K562 (cell line): ENCODE measurements around the gene RRP9. TPM values are rescaled to one million over a fixed set of nuclear protein-coding genes. Genes with fewer than 3 reads are reported as not detected.

ENCODE experiments used
- ATAC-seq: fragments of 200-7000 bp; cut with Tn5 transposase; 3 replicates; pipeline ENCODE4 v1.9.1; 2020; ENCODE audit warnings: moderate library complexity
- BruUV-seq: library from RNA; stranded (reverse); fragments of 400-500 nt; replicated peaks from 2 replicates; lab custom pipeline; 2021; lab: Mats Ljungman, UMichigan
- CTCF ChIA-PET: fragments of 300-600 bp; formaldehyde crosslinking; extraction: SDS; loops from one replicate; lab custom pipeline; 2021; ENCODE audit warnings: low intra/inter-chr PET ratio; lab: Yijun Ruan, JAX
- POLR2A ChIA-PET: fragments of 300-600, 350-650 bp; sonication (Branson Sonifier 250); formaldehyde crosslinking; extraction: SDS; loops from one replicate; lab custom pipeline; 2021; ENCODE audit warnings: antibody characterized with exemption, inconsistent platforms; lab: Yijun Ruan, JAX
- DNase-seq, 4 experiments: peaks; one replicate each; pipeline versions ENCODE4 v3.0.0 to v3.0.0-alpha.2; 2011 to 2018; ENCODE audit warnings: low spot score in 3 of 4, mixed read lengths in 3 of 4; ENCODE audit errors: extremely low read depth in 1 of 4
- FAIRE-seq: peaks from 2 replicates; lab custom pipeline; 2011; peaks lifted over from hg19 to GRCh38; lab: Jason Lieb, UNC
- H2AFZ ChIP-seq: 2 replicates; pipeline ENCODE4 v1.6.0; 2011; ENCODE audit warnings: low read depth, low read length, control low read depth, inconsistent platforms
- H3K27ac ChIP-seq: fragments of 200-600 bp; 3 replicates; pipeline ENCODE4 v1.8.0; 2011; ENCODE audit warnings: low read depth, mild to moderate bottlenecking, control low read depth, inconsistent platforms, low read length, moderate library complexity, mixed read lengths; ENCODE audit errors: extremely low read depth
- H3K27me3 ChIP-seq, 2 experiments: fragments of 300-600 bp in 1 of 2; 2 replicates in 1 of 2; 3 replicates in 1 of 2; pipeline versions ENCODE4 v1.6.0 to v1.8.0; 2011; ENCODE audit warnings: inconsistent platforms in 2 of 2, low read length in 2 of 2, mild to moderate bottlenecking in 1 of 2, mixed read lengths in 1 of 2, moderate library complexity in 1 of 2; ENCODE audit not compliant: control insufficient read depth in 2 of 2, insufficient read depth in 2 of 2
- H3K36me3 ChIP-seq: fragments of 300-600 bp; 3 replicates; pipeline ENCODE4 v1.8.0; 2011; ENCODE audit warnings: mild to moderate bottlenecking, low read length, inconsistent platforms; ENCODE audit not compliant: control insufficient read depth, insufficient read depth
- H3K4me1 ChIP-seq, 2 experiments: fragments of 200-600 bp in 1 of 2; replicated peaks in 1 of 2; 2 replicates in 1 of 2; 3 replicates in 1 of 2; pipeline versions ENCODE4 v1.5.1 to v1.8.0; 2011; ENCODE audit warnings: inconsistent platforms in 2 of 2, low read length in 2 of 2, mild to moderate bottlenecking in 1 of 2, mixed read lengths in 1 of 2, moderate library complexity in 1 of 2; ENCODE audit not compliant: control insufficient read depth in 2 of 2, insufficient read depth in 2 of 2
- H3K4me2 ChIP-seq: 2 replicates; pipeline ENCODE4 v1.6.1; 2011; ENCODE audit warnings: low read length, control low read depth, inconsistent platforms, mixed read lengths; ENCODE audit not compliant: insufficient read depth
- H3K4me3 ChIP-seq: fragments of 200-600 bp; sonication (generic), shearing (Covaris generic); 2 replicates; pipeline ENCODE4 v1.5.1; 2016; ENCODE audit warnings: control low read depth, inconsistent platforms
- H3K79me2 ChIP-seq: fragments of 200-600 bp; 3 replicates; pipeline ENCODE4 v1.8.0; 2011; ENCODE audit warnings: low read length, inconsistent platforms; ENCODE audit not compliant: control insufficient read depth, insufficient read depth
- H3K9ac ChIP-seq, 2 experiments: 2 replicates each; pipeline versions ENCODE4 v1.6.0 to v1.6.1; 2011; ENCODE audit warnings: low read depth in 2 of 2, low read length in 2 of 2, control low read depth in 1 of 2, inconsistent platforms in 1 of 2, mild to moderate bottlenecking in 1 of 2, mixed read lengths in 1 of 2; ENCODE audit not compliant: insufficient read depth in 1 of 2
- H3K9me1 ChIP-seq: one replicate; pipeline ENCODE4 v1.6.0; 2011; ENCODE audit warnings: inconsistent platforms, mild to moderate bottlenecking, low read length, moderate library complexity; ENCODE audit not compliant: control insufficient read depth, insufficient read depth
- H3K9me3 ChIP-seq: replicated peaks from 2 replicates; pipeline ENCODE4 v1.5.1; 2011; ENCODE audit warnings: low read depth, low read length, inconsistent platforms; ENCODE audit not compliant: control insufficient read depth, insufficient read depth
- H4K20me1 ChIP-seq: replicated peaks from 2 replicates; pipeline ENCODE4 v1.6.1; 2011; ENCODE audit warnings: low read length, inconsistent platforms, mixed read lengths; ENCODE audit not compliant: control insufficient read depth, insufficient read depth
- CAMTA2 ChIP-seq: fragments of 250-450 bp; sonication (Bioruptor Pico); conservative IDR thresholded peaks from 2 replicates; pipeline ENCODE4 v1.5.1; 2022
- EP400 ChIP-seq: fragments of 450-650 bp; IDR thresholded peaks from 2 replicates; pipeline ENCODE4 v1.6.1; 2017; ENCODE audit warnings: antibody characterized with exemption, mild to moderate bottlenecking, moderate library complexity
- MAFF ChIP-seq: IDR thresholded peaks from 2 replicates; pipeline ENCODE4 v1.6.1; 2012; ENCODE audit warnings: low read length, improper control_type of control experiment
- NCOA2 ChIP-seq, 2 experiments: fragments of 450-650 bp; IDR thresholded peaks; 2 replicates each; pipeline ENCODE4 v1.6.1; 2018; ENCODE audit warnings: mild to moderate bottlenecking in 2 of 2, moderate library complexity in 1 of 2; ENCODE audit not compliant: partially characterized antibody in 2 of 2
- NR2C1 ChIP-seq, 2 experiments: fragments of 450-650 bp; IDR thresholded peaks; 2 replicates each; pipeline ENCODE4 v1.6.1; 2017; ENCODE audit warnings: mild to moderate bottlenecking in 2 of 2, antibody characterized with exemption in 1 of 2, inconsistent platforms in 1 of 2, missing compliant biosample characterization in 1 of 2, missing genetic modification characterization in 1 of 2
- NUFIP1 ChIP-seq: fragments of 450-650 bp; IDR thresholded peaks from 2 replicates; pipeline ENCODE4 v1.6.1; 2018; ENCODE audit not compliant: partially characterized antibody
- PHB ChIP-seq: fragments of 250-450 bp; sonication (Bioruptor Pico); IDR thresholded peaks from 2 replicates; pipeline ENCODE4 v1.5.0; 2021
- PHF20 ChIP-seq: fragments of 450-650 bp; IDR thresholded peaks from 2 replicates; pipeline ENCODE4 v1.6.1; 2018; ENCODE audit not compliant: partially characterized antibody
- PHF8 ChIP-seq: fragments of 200-600 bp; sonication (generic); IDR thresholded peaks from 2 replicates; pipeline ENCODE4 v1.6.1; 2012; ENCODE audit warnings: mixed run types, mild to moderate bottlenecking, inconsistent platforms, low read length, moderate library complexity, borderline replicate concordance
- RAD51 ChIP-seq: fragments of 450-650 bp; IDR thresholded peaks from 2 replicates; pipeline ENCODE4 v1.7.1; 2016; ENCODE audit warnings: low read depth, mild to moderate bottlenecking, borderline replicate concordance
- WHSC1 ChIP-seq: IDR thresholded peaks from one replicate; pipeline ENCODE4 v1.6.1; 2012; ENCODE audit warnings: low read length, control low read depth, inconsistent platforms
- ZBTB17 ChIP-seq: fragments of 450-650 bp; formaldehyde crosslinking; IDR thresholded peaks from 2 replicates; pipeline ENCODE4 v1.4.0; 2020; ENCODE audit warnings: mild to moderate bottlenecking
- ZNF124 ChIP-seq: sonication (generic); formaldehyde crosslinking; IDR thresholded peaks from 2 replicates; pipeline ENCODE4 v1.8.1; 2022; ENCODE audit warnings: missing genetic modification reagents
- ZNF445 ChIP-seq: fragments of 250-450 bp; sonication (Bioruptor Pico); IDR thresholded peaks from 2 replicates; pipeline ENCODE4 v1.4.0; 2020; ENCODE audit warnings: low read depth, mild to moderate bottlenecking, moderate library complexity
- ZNF764 ChIP-seq: fragments of 250-450 bp; sonication (Bioruptor Pico); IDR thresholded peaks from 2 replicates; pipeline ENCODE4 v1.4.0; 2020; ENCODE audit warnings: low read depth, mild to moderate bottlenecking, moderate library complexity
- WGBS: fragments of 100-300 bp; shearing (Covaris generic); methylation state at CpG from one replicate; pipeline ENCODE4 v1.1.6; 2016; ENCODE audit warnings: low coverage, mixed read lengths; ENCODE audit not compliant: insufficient coverage; ENCODE audit errors: missing lambda C conversion rate; 5-methylcytosine and 5-hydroxymethylcytosine counted together
- in situ Hi-C: fragments of 300-500 bp; cut with MboI; formaldehyde crosslinking; loops from 4 replicates; pipeline ENCODE4 v1.15.0; 2018; ENCODE audit warnings: inconsistent platforms, mixed read lengths
- intact Hi-C: fragments of 100-400 bp; cut with micrococcal nuclease; formaldehyde crosslinking; loops from 2 replicates; pipeline ENCODE4 v1.14.2; 2022
- polyA plus RNA-seq, 8 experiments: library from polyadenylated mRNA; depleted of rRNA in 4 of 8; stranded (reverse) in 5 of 8; unstranded in 3 of 8; fragments of >200 nt; fragmentation: Nextera tagmentation in 2 of 8; fragmentation: Illumina TruSeq in 1 of 8; extraction: Ambion mirVana in 2 of 8; extraction: Trizol in 1 of 8; gene quantifications; 2 replicates each; pipeline versions ENCODE4 v1.2.1 to v1.2.3, GENCODE V29; 2011 to 2014; ENCODE audit warnings: inconsistent platforms in 1 of 8, missing spikeins in 1 of 8
- total RNA-seq, 7 experiments: library from RNA; depleted of rRNA in 6 of 7; stranded (reverse); fragments of >200 nt in 6 of 7; fragmentation: Illumina TruSeq in 2 of 7; extraction: Trizol in 2 of 7; gene quantifications; 2 replicates each; pipeline versions ENCODE4 v1.2.1 to v1.2.3, GENCODE V29; 2011 to 2021; ENCODE audit warnings: low replicate concordance in 1 of 7
- TF ChIP-seq, protein P1 (sequence below), 2 experiments: fragments of 200-800 bp in 1 of 2; sonication (Bioruptor generic) in 1 of 2; sonication (generic) in 1 of 2; formaldehyde crosslinking in 1 of 2; IDR thresholded peaks in 1 of 2; conservative IDR thresholded peaks in 1 of 2; 2 replicates each; pipeline versions ENCODE4 v1.5.0 to v1.6.1; 2016 to 2020; ENCODE audit warnings: missing compliant biosample characterization in 1 of 2, missing genetic modification characterization in 1 of 2, missing genetic modification reagents in 1 of 2
- TF ChIP-seq, protein P2 (sequence below): fragments of 450-650 bp; IDR thresholded peaks from one replicate; pipeline ENCODE4 v1.6.1; 2018; ENCODE audit warnings: mild to moderate bottlenecking, moderate library complexity; ENCODE audit not compliant: partially characterized antibody
- TF ChIP-seq, protein P3 (sequence below), 2 experiments: fragments of 450-650 bp; IDR thresholded peaks; 2 replicates each; pipeline ENCODE4 v1.6.1; 2016

The RRP9 gene
- total and polyA plus RNA-seq, 9 of the 15 experiments (the other 6 are each of a cell fraction or from before 2014, with no cell fraction given): 5.2 to 67.0 (median 45.9) TPM

DNA sequence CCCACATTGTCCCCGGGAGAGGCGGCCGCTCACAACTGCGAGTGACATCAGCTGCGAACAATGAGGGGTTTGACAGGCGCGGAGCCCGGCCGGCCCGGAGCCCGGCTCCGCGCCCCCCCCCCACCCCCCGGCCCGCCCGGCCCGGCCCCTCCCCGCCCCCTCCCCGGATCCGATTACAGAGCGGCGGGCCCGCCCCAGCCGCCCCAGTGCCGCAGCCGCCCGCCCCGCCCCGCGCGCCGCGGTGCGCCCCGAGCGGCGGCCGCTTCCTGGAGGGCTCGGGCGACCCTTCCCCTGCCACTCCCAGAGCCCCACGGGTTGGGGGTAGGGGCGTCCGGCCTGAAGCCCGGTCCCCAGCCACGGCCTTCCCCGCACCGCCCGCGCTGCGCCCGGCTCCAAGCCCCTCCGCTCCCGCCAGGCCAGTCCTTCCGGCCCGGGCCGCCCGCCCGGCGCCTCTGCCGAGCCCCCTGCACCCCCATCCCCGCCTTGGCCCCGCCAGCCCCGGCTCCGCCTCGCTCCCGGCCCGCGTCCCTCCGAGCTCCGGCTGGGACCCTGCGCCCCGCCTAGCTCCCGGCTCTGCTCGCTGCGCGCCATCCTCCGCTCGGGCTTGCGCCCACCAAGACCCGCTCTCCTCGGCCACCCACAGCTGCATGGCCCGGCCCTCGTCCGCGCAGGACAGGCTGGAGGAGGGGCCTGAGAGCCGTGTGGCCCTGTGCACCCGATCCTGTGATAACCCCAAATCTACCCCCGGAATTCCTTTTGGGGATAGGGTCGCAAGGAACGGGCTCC is 25.9 kb upstream of the RRP9 start, which contains the start of gene PCBP4:
TSS of gene PCBP4 (minus strand) at position 71 of the 786 bp plus-strand sequence. CDS start 6,214 bp downstream, outside the sequence.
- peaks cover 0 to 6% of the 10 kb centered on the region in 2 experiments; a peak in 2 of 5 replicates for H3K27me3 ChIP-seq
- in situ Hi-C loops: no loop called here
- FAIRE-seq (no peak), DNase-seq (peak; percentile 60 to 77 (median 76)), ATAC-seq (peak; percentile 74)
- BruUV-seq: no TSS peak
- ChIA-PET CTCF (no interaction called here), POLR2A (interaction anchor here (0.5 to 0.6 kb wide), 3 partner anchors 9 to 258 kb away, joined by 3 read pairs; no protein-coding TSS in a partner anchor)
- H3K9me1 ChIP-seq: peaks cover 3% of the 10 kb centered on the region
- peaks cover 2 to 57% of the 10 kb centered on the region in 2 experiments; a peak in 4 of 5 replicates for H3K4me1 ChIP-seq
- H3K36me3 ChIP-seq: peaks cover 38% of the 10 kb centered on the region; the same call in 1 of the 3 replicates
- 0 out of 2 replicates have a peak, but pooled peaks cover 4% of the 10 kb centered on the region for H4K20me1 ChIP-seq
- H3K9ac ChIP-seq: peak within 1 kb of the TSS; percentile 43 to 91
- peak within 1 kb of the TSS; percentile 71; the same call in 2 of the 3 replicates for H3K27ac ChIP-seq
- H3K4me3 ChIP-seq: peak within 1 kb of the TSS; percentile 59
- peak within 1 kb of the TSS; percentile 63 for H3K4me2 ChIP-seq
- H3K79me2 ChIP-seq: peaks cover 17% of the 10 kb centered on the region
- intact Hi-C loops: no loop called here
- no peaks in the 10 kb centered on the region for H3K9me3 ChIP-seq
- H2AFZ ChIP-seq: no peak within 1 kb of the TSS; the same call in 1 of the 2 replicates
- 0% methylated on average over 5 of the region's 90 CpGs for WGBS
- TF ChIP-seq CAMTA2 (no peak), NR2C1 (IDR thresholded peaks at IDR 0.05) (no peak), NR2C1 (tag; IDR thresholded peaks at IDR 0.05) (no peak), ZBTB17 (CRISPR knock-in tag) (no peak), RAD51 (no peak), PHB (CRISPR knock-in tag) (no peak), PHF8 (peak; percentile 62; the same call in 1 of the 2 replicates), ZNF445 (CRISPR knock-in tag) (no peak), NUFIP1 (no peak), NCOA2 (IDR thresholded peaks at IDR 0.05; ENCODE audit: partially characterized antibody in 2 of 2) (no peak), WHSC1 (no peak), ZNF124 (no peak), MAFF (no peak), ZNF764 (CRISPR knock-in tag) (no peak), EP400 (no peak), PHF20 (no peak)
- TF ChIP-seq, protein P1, sequence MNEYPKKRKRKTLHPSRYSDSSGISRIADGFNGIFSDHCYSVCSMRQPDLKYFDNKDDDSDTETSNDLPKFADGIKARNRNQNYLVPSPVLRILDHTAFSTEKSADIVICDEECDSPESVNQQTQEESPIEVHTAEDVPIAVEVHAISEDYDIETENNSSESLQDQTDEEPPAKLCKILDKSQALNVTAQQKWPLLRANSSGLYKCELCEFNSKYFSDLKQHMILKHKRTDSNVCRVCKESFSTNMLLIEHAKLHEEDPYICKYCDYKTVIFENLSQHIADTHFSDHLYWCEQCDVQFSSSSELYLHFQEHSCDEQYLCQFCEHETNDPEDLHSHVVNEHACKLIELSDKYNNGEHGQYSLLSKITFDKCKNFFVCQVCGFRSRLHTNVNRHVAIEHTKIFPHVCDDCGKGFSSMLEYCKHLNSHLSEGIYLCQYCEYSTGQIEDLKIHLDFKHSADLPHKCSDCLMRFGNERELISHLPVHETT (CRISPR knock-in tag; conservative IDR thresholded peaks at IDR 0.05 in 1 of 2, IDR thresholded peaks at IDR 0.05 in 1 of 2): 0 out of 4 replicates have a peak, but pooled peaks of 1 of the 2 experiments have one; percentile 25
- TF ChIP-seq, protein P2, sequence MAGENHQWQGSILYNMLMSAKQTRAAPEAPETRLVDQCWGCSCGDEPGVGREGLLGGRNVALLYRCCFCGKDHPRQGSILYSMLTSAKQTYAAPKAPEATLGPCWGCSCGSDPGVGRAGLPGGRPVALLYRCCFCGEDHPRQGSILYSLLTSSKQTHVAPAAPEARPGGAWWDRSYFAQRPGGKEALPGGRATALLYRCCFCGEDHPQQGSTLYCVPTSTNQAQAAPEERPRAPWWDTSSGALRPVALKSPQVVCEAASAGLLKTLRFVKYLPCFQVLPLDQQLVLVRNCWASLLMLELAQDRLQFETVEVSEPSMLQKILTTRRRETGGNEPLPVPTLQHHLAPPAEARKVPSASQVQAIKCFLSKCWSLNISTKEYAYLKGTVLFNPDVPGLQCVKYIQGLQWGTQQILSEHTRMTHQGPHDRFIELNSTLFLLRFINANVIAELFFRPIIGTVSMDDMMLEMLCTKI: no peak
- TF ChIP-seq, protein P3, sequence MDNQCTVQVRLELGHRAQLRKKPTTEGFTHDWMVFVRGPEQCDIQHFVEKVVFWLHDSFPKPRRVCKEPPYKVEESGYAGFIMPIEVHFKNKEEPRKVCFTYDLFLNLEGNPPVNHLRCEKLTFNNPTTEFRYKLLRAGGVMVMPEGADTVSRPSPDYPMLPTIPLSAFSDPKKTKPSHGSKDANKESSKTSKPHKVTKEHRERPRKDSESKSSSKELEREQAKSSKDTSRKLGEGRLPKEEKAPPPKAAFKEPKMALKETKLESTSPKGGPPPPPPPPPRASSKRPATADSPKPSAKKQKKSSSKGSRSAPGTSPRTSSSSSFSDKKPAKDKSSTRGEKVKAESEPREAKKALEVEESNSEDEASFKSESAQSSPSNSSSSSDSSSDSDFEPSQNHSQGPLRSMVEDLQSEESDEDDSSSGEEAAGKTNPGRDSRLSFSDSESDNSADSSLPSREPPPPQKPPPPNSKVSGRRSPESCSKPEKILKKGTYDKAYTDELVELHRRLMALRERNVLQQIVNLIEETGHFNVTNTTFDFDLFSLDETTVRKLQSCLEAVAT (IDR thresholded peaks at IDR 0.05): no peak
